Prostate gland (tissue), 2 donors: ENCODE measurements around the gene FRMD1.

Source experiments
- CTCF ChIP-seq, 4 experiments: fragments of 200-600 bp in 2 of 4; fragments of 450-650 bp in 2 of 4; sonication (generic) in 2 of 4; IDR thresholded peaks; 1 replicate in 3 of 4; 2 replicates in 1 of 4; pipeline ENCODE4 v1.5.1; 2016 to 2019; ENCODE audit warnings: antibody characterized with exemption in 4 of 4, mild to moderate bottlenecking in 2 of 4, moderate library complexity in 2 of 4
- POLR2AphosphoS5 ChIP-seq: sonication (generic); formaldehyde crosslinking; IDR thresholded peaks from one replicate; pipeline ENCODE4 v1.6.1; 2017; ENCODE audit warnings: antibody characterized with exemption

GRCh38 chr6:168097621-168098430 lies 18.8 kb upstream of the FRMD1 start:
- TF ChIP-seq CTCF (IDR thresholded peaks at IDR 0.05) (no peak), POLR2AphosphoS5 (no peak)
